Left forelimb (tissue), 1 donor: ENCODE measurements around the gene RHBDD3.

Experiments used
- DNase-seq: peaks from one replicate; pipeline ENCODE4 v3.0.0-alpha.2; 2018; ENCODE audit warnings: low spot score

Gene RHBDD3

DNA sequence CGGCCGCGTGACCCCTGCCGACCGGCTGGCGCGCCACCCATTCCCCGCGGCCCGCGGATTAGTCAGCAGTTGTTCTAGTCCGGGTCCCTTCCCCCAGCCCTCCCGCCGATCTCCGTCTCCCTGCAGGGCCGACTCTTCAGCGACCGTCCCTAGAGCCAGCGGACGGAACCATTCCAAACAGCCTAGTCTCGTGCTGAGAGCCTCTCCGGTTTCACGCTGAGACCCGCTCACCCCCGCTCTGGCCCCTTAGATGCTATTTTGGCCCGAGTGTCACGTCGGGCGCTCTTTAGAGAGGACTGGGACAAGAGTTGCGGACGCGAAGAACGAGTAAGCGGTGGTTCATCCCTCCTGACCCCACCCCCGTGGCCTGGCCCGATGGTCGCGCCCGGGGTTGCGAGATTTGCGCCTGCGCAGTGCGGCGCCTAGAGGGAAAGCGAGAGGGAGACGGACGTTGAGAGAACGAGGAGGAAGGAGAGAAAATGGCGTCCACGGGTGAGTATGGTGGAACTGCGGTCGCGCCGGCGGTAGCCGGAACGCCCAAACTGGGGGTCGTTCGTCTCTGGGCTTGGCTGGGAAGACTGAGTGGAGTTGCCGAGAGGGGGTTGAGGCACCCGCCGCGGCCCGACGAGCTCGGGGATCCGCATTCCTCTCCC lies at the start of gene RHBDD3, which contains the start of gene EWSR1:
Gene RHBDD3, minus strand, starts transcription at position 124 of the 653 bp plus-strand sequence. CDS start 2,355 bp downstream, outside the sequence.
Gene EWSR1, plus strand, starts transcription at position 411 of the 653 bp plus-strand sequence. Its CDS starts 69 bp downstream, at position 480.
- peak; percentile 98 for DNase-seq

DNA sequence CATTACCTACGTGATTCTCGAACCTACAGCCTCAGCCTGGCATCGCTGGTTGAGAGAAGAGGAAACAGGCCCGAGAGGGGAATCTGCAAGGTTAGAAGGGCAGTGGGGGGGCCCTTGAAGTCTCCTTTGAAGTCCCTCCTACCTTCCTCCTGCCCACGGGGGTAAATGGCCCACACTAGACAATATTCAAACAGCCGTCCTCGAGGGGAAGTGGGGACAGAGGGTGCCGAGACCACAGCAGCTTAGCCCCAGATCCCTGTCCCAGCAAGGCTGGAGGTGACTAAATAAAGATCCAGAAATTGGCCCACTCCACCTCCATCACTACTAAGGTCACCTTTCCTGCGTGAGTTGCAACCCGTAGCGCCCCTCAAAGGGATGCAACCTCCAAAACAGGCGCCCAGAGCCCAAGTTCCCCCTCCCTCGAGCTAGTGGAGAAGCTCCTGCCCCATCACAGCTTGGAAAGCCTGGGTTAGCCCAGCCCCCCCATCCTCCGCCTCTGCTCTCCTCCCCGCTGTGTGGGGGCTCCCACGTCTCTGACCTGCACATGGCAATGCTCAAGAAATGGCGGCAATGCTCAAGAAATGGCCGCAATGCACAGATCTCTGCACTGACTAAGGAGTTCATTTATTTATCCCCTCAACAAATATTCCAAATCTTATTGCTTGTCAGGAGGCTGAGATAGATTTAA lies 48.5 kb upstream of the RHBDD3 start:
- no peak for DNase-seq

DNA sequence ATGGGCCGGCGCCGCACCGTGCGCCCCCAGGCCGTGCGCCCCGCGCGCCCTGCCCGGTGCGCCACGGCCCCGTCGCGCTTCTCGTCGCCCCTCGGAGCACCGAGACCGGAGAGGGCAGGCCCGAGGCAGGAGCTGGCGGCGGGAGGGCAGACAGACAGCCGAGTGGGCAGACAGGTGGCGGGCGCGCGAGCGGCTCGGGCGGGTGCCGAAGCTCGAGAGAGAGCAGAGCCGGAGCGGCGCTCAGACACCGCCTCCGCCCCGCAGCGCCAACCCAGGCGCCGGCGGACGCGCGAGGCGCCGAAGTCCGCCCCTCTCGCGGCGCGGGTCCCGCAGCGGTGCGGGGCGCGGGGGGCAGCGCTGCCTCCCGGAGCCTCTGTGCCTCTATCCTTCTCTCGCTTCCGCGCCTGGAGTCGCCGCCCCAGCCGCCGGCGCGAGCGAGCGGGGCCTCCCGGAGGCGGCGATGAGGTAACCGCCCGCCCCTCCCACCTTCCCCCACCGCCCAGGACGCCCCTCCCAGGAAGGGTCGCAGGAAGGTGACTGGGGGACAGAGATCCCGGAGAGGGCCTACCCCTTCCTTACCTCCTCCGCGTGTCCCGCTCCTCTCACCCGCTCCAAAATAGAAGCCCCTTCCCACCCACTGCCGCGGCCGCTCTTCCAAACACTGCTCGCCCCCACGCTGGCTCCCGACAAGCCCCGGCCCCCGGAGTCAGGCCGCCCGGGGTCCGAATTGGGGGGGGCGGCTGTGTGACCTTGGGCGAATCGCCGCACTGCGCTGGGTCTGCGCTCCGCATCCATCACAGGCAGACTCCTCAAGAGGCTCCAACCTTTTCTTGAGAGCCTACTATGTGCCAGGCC lies 47.7 kb upstream of the RHBDD3 start, which contains the start of gene RASL10A:
Gene RASL10A, minus strand, starts transcription at position 412 of the 855 bp plus-strand sequence. CDS start 451 bp downstream, outside the sequence.
- DNase-seq: no peak

DNA sequence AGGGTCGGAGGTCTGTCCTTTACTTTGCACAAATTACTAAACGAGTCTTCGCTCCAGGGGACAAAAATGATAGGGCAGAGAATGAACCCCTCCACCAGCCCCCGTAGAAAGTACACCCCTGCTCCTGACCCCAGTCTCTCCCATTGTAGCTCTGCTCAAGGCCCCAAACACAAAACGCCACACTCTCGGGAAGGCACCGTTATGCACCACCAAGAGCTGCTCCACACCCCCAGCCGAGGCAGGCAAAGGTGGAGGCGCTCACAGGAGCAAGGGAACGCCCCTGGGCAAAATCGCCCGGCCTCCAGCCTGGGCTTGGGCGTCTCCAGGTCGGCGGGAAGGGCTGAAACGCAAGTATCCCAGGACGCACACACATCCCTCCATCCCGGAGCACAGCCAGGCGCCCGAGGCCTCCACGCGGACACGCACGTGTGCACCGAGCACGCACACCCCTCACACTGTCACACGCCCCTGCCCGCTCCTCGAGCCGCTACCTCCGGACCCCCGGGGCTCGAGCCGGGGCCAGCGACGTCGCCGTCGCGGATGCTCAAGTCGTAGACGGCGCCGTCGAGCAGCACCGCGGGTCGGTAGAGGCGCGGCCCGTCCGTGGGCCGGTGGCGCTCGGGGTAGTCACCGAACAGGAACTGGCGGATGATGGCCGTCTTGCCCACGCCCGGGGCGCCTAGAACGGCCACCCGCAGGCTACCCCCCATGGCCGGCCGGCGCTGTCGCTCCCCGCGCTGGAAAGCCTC lies 46.9 kb upstream of the RHBDD3 start:
- DNase-seq: no peak

DNA sequence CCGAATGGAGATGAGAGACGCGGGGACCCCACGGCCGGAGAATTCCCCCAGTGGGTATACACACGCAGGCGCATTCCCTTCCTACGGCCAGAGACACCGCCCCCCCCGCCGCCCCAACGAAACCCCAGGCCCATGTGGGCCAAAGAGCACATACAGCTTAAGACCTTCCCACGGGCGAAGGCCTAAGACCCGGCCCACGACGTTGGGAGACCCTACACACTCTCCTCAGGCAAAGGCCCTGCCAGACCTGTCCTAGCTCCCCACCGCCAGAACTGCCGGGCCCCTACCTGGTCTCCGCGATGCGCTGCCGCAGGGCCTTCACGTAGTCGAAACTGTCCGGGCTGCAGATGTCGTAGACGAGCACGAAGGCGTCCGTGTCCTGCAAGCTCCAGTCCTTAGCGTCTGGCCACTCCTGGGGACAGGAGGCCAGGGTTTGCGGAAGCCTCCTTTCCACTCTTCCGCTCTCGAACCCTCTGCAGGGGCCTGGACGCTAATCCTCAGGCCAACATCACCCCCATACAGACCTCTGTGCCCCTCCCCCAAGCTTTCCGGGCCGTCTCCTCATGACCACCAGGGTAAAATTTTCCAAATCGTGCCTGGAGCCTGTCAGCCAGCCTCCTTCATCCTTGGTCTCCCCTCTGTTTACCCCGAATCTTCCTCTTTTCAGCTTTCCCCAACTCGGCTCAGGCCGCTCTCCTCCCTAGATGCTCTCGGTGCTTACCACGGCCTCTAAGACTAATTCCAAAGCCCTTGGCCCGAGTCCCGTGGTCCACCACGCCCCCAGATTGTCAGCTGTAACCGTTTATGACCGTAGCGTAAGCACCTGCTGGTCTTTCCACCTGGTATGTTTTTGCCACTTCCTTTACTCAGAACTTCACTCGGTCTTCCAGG lies 46.0 kb upstream of the RHBDD3 start:
- peak; percentile 66 for DNase-seq

DNA sequence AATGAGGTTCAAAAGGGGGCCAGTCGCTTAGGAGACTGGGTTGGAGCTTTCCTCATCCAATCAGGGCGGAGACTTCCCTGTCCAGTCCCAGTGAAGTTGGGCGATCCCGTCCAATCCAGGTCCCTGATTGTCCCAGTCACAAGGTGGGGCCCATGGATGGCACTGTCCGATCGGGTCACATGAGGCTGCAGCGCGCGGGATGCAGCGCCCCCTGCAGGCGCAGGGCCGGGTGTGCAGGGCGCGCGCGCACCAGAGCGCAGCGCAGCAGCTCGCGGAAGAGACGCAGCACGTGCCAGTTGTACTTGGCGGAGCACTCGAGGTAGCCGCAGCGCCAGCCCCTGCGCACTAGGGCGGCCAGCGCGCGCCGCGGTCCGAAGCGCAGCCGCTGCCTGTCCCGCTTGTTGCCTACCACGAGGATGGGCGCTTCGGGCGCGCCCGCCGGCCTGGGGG lies 45.4 kb upstream of the RHBDD3 start:
- DNase-seq: peak; percentile 79

DNA sequence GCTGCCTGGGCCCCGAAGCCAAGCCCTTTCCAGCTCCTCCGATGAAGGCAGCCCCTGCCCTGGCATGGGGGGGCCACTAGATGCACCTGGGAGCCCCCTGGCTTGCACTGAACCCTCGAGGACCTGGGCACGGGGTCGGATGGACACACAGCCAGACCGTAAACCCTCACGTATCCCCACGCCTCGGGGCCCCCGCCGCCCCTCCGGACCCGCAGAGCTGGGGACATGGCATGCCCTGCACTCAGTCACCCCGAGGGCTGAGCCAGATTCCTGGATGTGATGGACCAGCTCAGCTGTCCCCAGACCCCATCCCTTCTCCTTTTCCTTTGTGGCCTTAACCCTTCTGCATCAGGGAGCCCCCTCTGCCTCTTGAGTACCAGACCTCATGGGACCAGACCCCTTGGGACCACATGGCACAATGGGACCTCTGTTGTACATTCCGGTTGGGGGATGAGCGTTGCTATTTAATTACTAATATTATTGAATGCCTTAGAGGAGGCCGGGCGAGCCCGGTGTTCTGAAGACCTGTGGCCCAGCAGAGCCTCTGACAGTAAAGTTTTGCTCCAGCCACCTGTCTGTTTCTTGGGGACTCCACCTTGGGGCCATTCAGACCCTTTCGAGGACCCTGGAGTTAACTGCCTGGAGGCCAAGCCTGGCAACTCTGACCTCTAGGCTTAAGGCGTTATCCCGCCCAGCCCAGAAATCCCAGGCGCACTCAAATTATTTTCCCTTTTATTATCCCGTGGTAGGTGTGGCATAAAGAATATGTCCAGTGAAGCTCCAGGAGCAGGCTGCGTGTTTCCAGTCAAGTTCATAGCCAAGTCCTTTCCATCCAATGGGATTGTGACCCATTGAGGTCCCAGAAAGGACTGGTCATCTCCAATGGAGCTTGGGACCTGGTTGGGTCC lies 44.7 kb upstream of the RHBDD3 start:
- DNase-seq: peak; percentile 67

DNA sequence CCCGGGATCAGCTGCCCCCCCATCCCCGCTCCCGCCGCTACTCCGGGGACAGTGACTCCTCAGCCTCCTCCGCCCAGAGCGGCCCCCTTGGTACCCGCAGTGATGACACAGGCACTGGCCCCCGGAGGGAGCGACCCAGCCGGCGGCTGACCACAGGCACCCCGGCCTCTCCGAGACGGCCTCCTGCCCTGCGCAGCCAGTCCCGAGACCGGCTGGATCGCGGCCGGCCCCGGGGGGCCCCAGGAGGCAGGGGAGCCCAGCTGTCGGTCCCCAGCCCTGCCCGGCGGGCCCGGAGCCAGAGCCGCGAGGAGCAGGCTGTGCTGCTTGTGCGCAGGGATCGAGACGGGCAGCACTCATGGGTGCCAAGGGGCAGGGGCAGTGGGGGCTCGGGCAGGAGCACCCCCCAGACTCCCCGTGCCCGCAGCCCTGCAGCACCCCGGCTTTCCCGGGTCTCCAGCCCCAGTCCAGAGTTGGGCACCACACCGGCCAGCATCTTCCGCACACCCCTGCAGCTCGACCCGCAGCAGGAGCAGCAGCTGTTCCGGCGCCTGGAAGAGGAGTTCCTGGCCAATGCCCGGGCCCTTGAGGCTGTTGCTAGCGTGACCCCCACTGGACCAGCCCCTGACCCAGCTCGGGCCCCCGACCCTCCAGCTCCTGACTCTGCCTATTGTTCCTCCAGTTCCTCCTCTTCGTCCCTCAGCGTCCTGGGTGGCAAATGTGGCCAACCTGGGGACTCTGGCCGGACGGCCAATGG lies 43.9 kb upstream of the RHBDD3 start:
- peak; percentile 67 for DNase-seq

DNA sequence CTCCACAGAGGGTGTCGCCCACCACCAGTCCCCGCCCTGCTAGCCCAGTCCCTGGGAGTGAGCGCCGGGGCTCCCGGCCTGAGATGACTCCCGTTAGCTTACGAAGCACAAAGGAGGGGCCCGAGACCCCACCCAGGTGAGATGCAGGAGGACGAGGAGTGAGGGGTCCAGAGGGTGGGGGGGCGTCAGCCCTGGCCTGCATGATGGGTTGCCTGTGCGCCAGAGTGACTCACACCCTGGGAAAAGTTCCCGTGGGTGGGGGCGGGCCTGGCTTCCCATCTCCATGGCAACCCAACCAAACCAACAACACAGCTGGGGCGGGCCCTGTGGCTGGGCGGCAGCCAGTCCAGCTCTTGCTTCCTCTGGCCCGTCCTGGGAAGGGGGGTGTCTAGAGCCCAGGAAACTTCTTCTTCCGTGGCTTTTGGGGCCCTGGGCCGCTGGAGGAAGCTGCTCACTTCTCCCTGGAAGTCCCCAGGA lies 43.1 kb upstream of the RHBDD3 start:
- peak; percentile 99 for DNase-seq

DNA sequence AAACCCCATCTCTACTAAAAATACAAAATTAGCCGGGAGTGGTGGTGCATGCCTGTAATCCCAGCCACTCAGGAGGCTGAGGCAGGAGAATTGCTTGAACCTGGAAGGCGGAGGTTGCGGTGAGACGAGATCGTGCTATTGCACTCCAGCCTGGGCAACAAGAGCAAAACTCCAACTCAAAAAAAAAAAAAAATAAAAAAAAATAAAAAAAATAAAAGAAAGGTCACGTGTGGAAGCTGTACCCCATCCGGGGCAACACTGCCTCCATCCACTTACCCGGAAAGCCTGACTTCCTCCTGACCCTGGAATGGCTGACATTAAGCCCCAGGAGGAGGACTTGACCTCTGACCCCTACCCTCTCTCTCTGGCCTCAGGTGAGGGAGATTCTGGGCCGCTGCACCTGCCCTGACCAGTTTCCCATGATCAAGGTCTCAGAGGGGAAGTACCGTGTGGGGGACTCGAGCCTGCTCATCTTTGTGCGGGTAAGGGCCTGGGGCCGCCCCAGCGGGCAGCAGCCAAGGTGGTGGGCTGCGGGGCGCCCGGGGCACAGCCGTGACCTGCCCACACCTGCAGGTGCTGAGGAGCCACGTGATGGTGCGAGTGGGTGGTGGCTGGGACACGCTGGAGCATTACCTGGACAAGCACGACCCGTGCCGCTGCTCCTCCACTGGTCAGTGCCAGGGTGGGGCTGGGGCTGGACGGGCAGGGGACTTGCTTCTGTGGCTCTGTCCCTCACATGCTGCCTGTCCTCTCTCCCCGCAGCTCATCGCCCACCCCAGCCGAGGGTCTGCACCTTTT lies 42.5 kb upstream of the RHBDD3 start:
- DNase-seq: peak; percentile 18

DNA sequence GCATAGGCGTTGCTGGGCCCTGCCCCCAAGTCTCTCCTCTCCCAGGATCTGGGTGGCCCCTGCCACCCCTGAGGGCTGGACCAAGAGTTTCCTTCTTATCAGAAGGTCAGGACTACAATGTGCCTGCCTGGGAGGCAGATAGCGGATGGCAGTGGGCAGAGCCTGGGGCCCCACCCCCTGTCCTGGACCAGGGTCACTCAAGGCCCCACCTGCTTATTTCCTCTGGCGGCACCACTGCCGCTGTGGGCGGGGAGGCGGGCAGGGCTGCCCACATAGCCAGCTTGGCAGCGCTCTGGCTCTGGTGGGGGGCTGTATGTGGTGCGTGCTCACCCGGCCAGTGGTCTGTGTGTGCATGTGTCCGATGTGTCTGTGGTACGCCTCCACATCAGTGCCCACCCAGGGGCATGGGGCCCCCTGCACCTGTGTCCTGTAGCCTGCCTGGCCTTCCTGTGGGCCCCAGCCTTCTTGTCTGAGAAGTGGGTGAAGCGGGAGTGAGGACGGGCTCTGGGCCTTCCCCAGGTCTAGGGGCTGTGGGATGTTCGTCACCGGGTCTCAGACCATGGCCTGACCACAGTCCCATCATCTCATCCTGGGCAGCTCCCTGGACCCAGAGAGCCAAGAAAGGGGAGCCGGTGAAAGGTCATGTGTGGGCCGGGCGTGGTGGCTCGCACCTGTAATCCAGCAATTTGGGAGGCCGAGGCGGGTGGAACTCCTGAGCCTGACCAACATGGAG lies 41.7 kb upstream of the RHBDD3 start:
- DNase-seq: peak; percentile 75

DNA sequence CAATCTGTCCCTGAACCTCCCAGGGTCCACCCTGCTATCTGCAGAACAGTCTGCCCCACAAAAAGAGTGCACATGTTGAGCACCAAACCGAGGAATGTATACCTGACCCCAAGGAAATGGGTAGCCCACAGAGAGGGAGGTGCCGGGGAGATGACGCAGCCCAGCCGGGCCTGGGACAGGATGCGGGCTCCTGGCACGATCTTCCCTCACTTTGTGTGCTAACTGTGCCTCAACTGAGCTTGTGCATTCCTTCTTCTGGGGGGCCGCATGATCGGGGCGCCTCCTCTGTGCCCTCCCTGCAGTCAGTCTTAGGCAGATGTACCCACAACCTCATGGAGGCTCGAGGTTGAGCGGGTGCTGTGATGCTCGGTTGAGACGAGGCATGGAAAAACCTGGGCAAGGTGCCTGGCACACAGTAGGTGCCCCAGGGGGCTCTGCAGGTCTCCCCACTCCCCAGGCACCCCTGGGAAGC lies 41.0 kb upstream of the RHBDD3 start:
- DNase-seq: no peak

DNA sequence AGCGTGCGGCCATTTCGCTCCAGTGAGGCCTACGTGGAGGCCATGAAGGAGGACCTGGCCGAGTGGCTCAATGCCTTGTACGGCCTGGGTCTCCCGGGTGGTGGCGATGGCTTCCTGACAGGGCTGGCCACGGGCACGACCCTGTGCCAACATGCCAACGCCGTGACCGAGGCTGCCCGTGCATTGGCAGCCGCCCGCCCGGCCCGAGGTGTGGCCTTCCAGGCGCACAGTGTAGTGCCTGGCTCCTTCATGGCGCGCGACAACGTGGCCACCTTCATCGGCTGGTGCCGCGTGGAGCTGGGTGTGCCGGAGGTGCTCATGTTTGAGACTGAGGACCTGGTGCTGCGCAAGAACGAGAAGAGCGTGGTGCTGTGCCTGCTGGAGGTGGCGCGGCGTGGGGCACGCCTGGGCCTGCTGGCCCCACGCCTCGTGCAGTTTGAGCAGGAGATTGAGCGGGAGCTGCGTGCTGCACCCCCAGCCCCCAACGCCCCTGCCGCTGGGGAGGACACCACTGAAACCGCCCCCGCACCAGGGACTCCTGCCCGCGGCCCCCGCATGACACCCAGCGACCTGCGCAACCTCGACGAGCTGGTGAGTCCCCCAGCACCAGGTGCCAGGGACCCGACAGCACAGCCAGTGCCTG lies 40.5 kb upstream of the RHBDD3 start:
- peak; percentile 61 for DNase-seq

DNA sequence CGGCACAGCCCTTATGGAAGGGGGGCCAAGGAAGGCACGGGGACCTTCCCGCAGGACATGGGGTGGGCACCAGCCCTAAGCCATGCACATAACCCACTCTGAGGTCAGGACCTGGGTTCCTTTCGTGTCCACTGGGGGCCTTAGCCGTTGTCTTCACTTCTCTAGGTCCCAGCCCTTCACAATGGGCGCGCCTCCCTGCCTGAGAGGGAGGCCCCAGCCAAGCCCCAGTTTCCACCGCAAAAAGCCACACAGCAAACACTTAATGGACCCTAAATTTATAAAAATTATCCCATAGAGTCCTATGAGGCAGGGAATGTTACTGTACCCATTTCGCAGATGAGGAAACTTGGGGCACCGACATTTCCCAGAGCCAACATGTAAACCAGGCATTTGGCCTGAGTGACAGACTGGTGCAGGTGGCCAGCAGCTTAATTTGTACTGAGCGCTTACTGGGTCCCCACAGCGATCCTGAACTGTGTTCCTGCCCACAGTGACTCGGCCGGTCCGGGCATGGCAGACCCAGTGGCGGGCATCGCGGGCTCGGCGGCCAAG lies 39.9 kb upstream of the RHBDD3 start:
- no peak for DNase-seq

DNA sequence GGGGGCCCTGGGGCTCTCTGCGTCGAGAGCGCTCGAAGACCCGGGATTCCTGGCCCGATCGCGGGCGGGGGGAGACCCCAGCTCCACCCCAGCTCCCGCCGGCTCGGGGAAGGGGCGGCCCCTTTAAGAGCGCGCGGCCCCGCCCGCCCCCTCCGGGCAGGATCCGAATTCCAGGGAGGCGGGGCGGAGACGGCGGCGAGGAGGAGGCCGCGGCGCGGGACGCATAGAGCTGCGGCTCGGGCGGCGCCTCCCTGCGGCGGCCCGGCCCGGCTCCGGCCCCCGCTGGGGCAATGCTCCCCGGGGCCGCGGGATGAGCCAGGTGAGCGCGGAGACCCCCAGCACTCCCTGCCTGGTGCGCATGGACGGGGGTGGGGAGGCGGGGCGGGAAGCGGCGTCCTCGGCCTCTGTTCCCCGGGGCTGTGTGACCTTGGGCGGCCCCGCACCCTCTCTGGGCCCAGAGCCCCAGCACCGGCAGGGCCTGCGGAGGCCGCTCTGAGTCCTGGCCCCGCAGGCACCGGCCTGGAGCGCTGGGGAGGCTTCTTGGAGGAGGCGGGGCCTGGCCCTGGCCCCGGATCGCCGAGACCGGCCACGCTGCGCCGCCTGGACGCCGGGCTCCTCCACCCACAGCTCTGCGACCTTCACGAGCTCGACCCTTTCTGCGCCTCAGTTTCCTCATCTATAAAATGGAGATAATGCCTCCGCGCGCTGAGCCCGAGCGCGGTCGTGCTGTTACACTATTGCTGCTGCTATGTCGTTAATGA lies 39.2 kb upstream of the RHBDD3 start:
- DNase-seq: peak; percentile 88
